Natural killer cell (primary cell): ENCODE measurements around the gene UBTD1. TPM values are rescaled to one million over a fixed set of nuclear protein-coding genes. Genes with fewer than 3 reads are reported as not detected.
"Not testable (repeated sequence)": the region's sequence is repeated elsewhere in the genome, so short reads cannot be mapped to it uniquely, and the experiment has no call there.

Source experiments
- ATAC-seq, 3 donors: fragments of 150-1000 bp in 2 of 3; fragments of 200-7000 bp in 1 of 3; cut with Tn5 transposase; 1 replicate in 1 of 3; 2 replicates in 2 of 3; pipeline ENCODE4 v1.10.0; 2021; ENCODE audit warnings: mild to moderate bottlenecking in 2 of 3, moderate library complexity in 2 of 3
- DNase-seq, 2 donors: peaks; one replicate each; pipeline versions ENCODE4 v3.0.0 to v3.0.0-alpha.2; 2013 to 2021; ENCODE audit warnings: mixed read lengths in 1 of 2
- H3K27ac ChIP-seq: one replicate; pipeline ENCODE4 v1.5.1; 2013; ENCODE audit warnings: mild to moderate bottlenecking, low read length
- H3K27me3 ChIP-seq: one replicate; pipeline ENCODE4 v1.6.1; 2013; ENCODE audit warnings: low read length; ENCODE audit not compliant: control insufficient read depth, insufficient read depth
- H3K36me3 ChIP-seq: one replicate; pipeline ENCODE4 v1.6.1; 2013; ENCODE audit warnings: low read length; ENCODE audit not compliant: control insufficient read depth, insufficient read depth
- H3K4me1 ChIP-seq: one replicate; pipeline ENCODE4 v1.6.1; 2013; ENCODE audit warnings: low read length; ENCODE audit not compliant: control insufficient read depth, insufficient read depth
- H3K4me3 ChIP-seq: one replicate; pipeline ENCODE4 v1.5.1; 2013; ENCODE audit warnings: low read length
- H3K9me3 ChIP-seq: one replicate; pipeline ENCODE4 v1.6.1; 2013; ENCODE audit warnings: low read length; ENCODE audit not compliant: control insufficient read depth, insufficient read depth
- H3K27ac Mint-ChIP-seq, 2 donors: one replicate each; pipeline ENCODE4 v1.8.0; 2022; ENCODE audit warnings: mild to moderate bottlenecking in 2 of 2, mixed read lengths in 2 of 2, moderate library complexity in 1 of 2
- H3K27me3 Mint-ChIP-seq, 2 donors: one replicate each; pipeline ENCODE4 v1.8.0; 2022; ENCODE audit warnings: low read depth in 2 of 2, mixed read lengths in 2 of 2
- H3K36me3 Mint-ChIP-seq: one replicate; pipeline ENCODE4 v1.8.0; 2022; ENCODE audit warnings: mixed read lengths
- H3K4me1 Mint-ChIP-seq, 2 donors: one replicate each; pipeline ENCODE4 v1.8.0; 2022; ENCODE audit warnings: mixed read lengths in 2 of 2
- H3K4me3 Mint-ChIP-seq: one replicate; pipeline ENCODE4 v1.8.0; 2022; ENCODE audit warnings: mild to moderate bottlenecking, moderate library complexity, mixed read lengths
- H3K9me3 Mint-ChIP-seq, 2 donors: one replicate each; pipeline ENCODE4 v1.8.0; 2022; ENCODE audit warnings: mixed read lengths in 2 of 2
- WGBS: methylation state at CpG from one replicate; pipeline ENCODE4 v1.1.7; 2013; ENCODE audit warnings: missing lambda C conversion rate; ENCODE audit not compliant: insufficient coverage; 5-methylcytosine and 5-hydroxymethylcytosine counted together
- intact Hi-C: fragments of 100-400 bp; cut with micrococcal nuclease; formaldehyde crosslinking; loops from one replicate; pipeline ENCODE4 v1.14.2; 2022
- total RNA-seq, 4 donors: library from RNA; stranded (reverse); fragments of 120-200 nt in 1 of 4; gene quantifications; one replicate each; pipeline versions ENCODE4 v1.2.3 to v1.2.4, GENCODE V29; 2013 to 2022
- TF ChIP-seq, protein P1 (sequence below): fragments of 200-600 bp; IDR thresholded peaks from one replicate; pipeline ENCODE4 v1.8.0; 2022; ENCODE audit warnings: antibody characterized with exemption

The UBTD1 gene
- total RNA-seq, 3 donors from 2014 or later (not counting 1 experiment from before 2014, with no cell fraction given), result 0.70 to 1.1 (median 0.75) TPM

DNA sequence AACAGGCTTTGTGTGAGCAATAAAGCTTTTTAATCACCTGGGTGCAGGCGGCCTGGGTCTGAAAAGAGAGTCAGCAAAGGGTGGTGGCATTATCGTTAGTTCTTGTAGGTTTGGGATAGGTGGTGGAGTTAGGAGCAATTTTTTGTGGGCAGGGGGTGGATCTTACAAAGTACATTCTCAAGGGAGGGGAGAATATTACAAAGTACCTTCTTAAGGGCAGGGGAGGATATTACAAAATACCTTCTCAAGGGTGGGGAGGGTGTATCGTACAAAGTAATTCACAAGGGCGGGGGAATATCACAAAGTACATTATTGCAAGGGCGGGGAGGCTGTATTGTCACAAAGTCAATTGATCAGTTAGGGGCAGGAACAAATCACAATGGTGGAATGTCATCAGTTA is 63.6 kb downstream of the UBTD1 start:
- H3K27ac ChIP-seq, DNase-seq, H3K4me1 ChIP-seq, H3K27ac Mint-ChIP-seq, H3K9me3 Mint-ChIP-seq, H3K4me3 Mint-ChIP-seq, H3K36me3 Mint-ChIP-seq, H3K27me3 ChIP-seq, intact Hi-C loops, H3K9me3 ChIP-seq, ATAC-seq, H3K27me3 Mint-ChIP-seq, H3K36me3 ChIP-seq, H3K4me1 Mint-ChIP-seq, H3K4me3 ChIP-seq: not testable (repeated sequence)
- WGBS, result 96% methylated on average over 5 of the region's 5 CpGs

DNA sequence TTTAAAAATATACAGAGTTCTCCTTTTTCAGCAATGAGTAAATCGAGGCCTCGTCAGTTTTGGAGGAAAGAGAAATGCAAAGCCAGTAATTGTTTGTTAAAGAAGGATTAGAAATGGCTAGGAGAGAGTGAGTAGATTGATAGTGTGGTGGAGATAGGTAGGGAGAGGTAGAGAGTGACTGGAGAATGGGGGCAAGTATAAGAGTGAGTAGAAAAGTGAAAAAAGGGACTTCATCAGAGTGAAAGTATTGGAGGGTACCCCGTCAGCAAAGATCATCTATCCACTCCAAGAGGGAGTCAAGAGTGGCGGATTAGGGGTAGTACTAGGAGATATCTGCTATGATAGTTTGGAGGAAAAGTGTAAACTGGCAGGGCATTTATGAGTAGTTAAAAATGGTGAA is 64.6 kb downstream of the UBTD1 start:
- WGBS, result 93% methylated on average over 4 of the region's 4 CpGs
- TF ChIP-seq, protein P1, sequence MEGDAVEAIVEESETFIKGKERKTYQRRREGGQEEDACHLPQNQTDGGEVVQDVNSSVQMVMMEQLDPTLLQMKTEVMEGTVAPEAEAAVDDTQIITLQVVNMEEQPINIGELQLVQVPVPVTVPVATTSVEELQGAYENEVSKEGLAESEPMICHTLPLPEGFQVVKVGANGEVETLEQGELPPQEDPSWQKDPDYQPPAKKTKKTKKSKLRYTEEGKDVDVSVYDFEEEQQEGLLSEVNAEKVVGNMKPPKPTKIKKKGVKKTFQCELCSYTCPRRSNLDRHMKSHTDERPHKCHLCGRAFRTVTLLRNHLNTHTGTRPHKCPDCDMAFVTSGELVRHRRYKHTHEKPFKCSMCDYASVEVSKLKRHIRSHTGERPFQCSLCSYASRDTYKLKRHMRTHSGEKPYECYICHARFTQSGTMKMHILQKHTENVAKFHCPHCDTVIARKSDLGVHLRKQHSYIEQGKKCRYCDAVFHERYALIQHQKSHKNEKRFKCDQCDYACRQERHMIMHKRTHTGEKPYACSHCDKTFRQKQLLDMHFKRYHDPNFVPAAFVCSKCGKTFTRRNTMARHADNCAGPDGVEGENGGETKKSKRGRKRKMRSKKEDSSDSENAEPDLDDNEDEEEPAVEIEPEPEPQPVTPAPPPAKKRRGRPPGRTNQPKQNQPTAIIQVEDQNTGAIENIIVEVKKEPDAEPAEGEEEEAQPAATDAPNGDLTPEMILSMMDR, result no peak
- no peaks in the 10 kb centered on the region for H3K27me3 ChIP-seq

DNA sequence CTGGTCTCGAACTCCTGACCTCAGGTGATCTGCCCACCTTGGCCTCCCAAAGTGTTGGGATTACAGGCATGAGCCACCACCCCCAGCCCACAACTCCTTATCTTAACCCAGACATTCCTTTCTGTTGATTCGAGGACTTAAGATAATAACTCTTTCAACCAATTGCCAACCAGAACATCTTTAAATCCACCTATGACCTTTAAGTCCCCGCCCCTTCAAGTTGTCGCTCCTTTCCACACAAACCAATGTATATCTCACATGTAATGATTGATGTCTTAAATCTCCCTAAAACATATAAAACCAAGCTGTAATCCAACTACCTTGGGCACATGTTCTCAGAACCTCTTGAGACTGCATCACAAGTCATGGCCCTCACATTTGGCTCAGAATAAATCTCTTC is 66.1 kb downstream of the UBTD1 start:
- WGBS, result 93% methylated on average over 4 of the region's 4 CpGs

More for the DNA sequence above, 64.6 kb downstream of the UBTD1 start:
- H3K27ac ChIP-seq, result no peak overlapping the region
- ATAC-seq, result no peak
- Mint-ChIP-seq H3K4me1 (no peaks in the 10 kb centered on the region), H3K9me3 (no peaks in the 10 kb centered on the region), H3K27me3 (no peaks in the 10 kb centered on the region), H3K36me3 (no peaks in the 10 kb centered on the region), H3K4me3 (no peak overlapping the region), H3K27ac (no peak overlapping the region)
- H3K9me3 ChIP-seq, result no peaks in the 10 kb centered on the region
- no peak overlapping the region for H3K4me3 ChIP-seq
- intact Hi-C loops, result no loop called here
- H3K36me3 ChIP-seq, result no peaks in the 10 kb centered on the region
- DNase-seq, result no peak
- H3K4me1 ChIP-seq, result no peaks in the 10 kb centered on the region

GRCh38 chr10:97566336-97566996 is 67.7 kb downstream of the UBTD1 start:
- Mint-ChIP-seq H3K4me1 (no peaks in the 10 kb centered on the region), H3K9me3 (no peaks in the 10 kb centered on the region), H3K27me3 (no peaks in the 10 kb centered on the region), H3K27ac (no peak overlapping the region), H3K4me3 (no peak overlapping the region), H3K36me3 (no peaks in the 10 kb centered on the region)
- no peak for DNase-seq
- intact Hi-C loops, result no loop called here
- TF ChIP-seq, protein P1, result no peak
- H3K9me3 ChIP-seq, result no peaks in the 10 kb centered on the region
- H3K27ac ChIP-seq, result no peak overlapping the region
- WGBS, result 100% methylated on average over 2 of the region's 2 CpGs
- no peak overlapping the region for H3K4me3 ChIP-seq
- H3K27me3 ChIP-seq, result no peaks in the 10 kb centered on the region
- ATAC-seq, result no peak
- H3K36me3 ChIP-seq, result no peaks in the 10 kb centered on the region
- H3K4me1 ChIP-seq, result no peaks in the 10 kb centered on the region

More for the DNA sequence above, 66.1 kb downstream of the UBTD1 start:
- Mint-ChIP-seq H3K27ac (no peak overlapping the region), H3K4me1 (no peaks in the 10 kb centered on the region), H3K27me3 (no peaks in the 10 kb centered on the region), H3K9me3 (no peaks in the 10 kb centered on the region), H3K36me3 (no peaks in the 10 kb centered on the region), H3K4me3 (no peak overlapping the region)
- TF ChIP-seq, protein P1, result no peak
- intact Hi-C loops, result no loop called here
- Histone ChIP-seq H3K4me1 (no peaks in the 10 kb centered on the region), H3K4me3 (no peak overlapping the region), H3K36me3 (no peaks in the 10 kb centered on the region), H3K27ac (no peak overlapping the region), H3K9me3 (no peaks in the 10 kb centered on the region), H3K27me3 (no peaks in the 10 kb centered on the region)
- ATAC-seq, result no peak
- no peak for DNase-seq
